ENCODE data around the gene RHOV. TPM values are rescaled to one million over a fixed set of nuclear protein-coding genes. Genes with fewer than 3 reads are reported as not detected.

RHOV gene
- total and polyA plus RNA-seq, 12 donors = 0.11 to 0.34 (median 0.15) TPM; not detected in 8

DNA sequence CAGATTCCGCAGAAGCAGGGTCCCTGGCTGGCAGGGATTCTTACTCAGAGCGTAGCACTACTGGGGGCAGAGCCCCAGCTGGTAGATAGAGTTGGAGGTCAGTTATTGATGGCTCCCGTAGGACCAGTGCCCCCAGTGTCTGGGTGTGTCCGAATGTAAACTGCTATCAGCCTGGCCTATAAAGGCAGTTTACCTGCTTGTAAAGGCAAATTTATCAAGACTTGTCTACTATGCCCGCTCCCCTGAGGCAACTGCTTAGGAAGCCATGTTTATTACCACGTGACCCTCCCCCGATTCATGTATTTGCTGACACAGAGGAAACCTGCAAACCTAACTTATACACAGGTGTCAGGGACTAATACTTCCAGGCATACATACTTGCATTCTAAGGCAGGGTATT lies 44.9 kb downstream of the RHOV start:
- Histone ChIP-seq H3K9me3 (replicated peaks in 1 of 3) (no peaks in the 10 kb centered on the region), H3K36me3 (replicated peaks in 1 of 2) (no peaks in the 10 kb centered on the region), H3K27ac (no peak overlapping the region), H3K4me3 (no peak overlapping the region), H3K27me3 (no peaks in the 10 kb centered on the region), H3K4me1 (replicated peaks in 1 of 2) (no peaks in the 10 kb centered on the region)
- 78 to 83% (median 81%) methylated on average over 6 to 7 of the region's 7 CpGs for WGBS, 4 donors
- no peak for DNase-seq
- intact Hi-C loops (cut with DNase I) = no loop called here
- no peak for TF ChIP-seq POLR2A (IDR thresholded peaks at IDR 0.05)
- TF ChIP-seq, protein P1, sequence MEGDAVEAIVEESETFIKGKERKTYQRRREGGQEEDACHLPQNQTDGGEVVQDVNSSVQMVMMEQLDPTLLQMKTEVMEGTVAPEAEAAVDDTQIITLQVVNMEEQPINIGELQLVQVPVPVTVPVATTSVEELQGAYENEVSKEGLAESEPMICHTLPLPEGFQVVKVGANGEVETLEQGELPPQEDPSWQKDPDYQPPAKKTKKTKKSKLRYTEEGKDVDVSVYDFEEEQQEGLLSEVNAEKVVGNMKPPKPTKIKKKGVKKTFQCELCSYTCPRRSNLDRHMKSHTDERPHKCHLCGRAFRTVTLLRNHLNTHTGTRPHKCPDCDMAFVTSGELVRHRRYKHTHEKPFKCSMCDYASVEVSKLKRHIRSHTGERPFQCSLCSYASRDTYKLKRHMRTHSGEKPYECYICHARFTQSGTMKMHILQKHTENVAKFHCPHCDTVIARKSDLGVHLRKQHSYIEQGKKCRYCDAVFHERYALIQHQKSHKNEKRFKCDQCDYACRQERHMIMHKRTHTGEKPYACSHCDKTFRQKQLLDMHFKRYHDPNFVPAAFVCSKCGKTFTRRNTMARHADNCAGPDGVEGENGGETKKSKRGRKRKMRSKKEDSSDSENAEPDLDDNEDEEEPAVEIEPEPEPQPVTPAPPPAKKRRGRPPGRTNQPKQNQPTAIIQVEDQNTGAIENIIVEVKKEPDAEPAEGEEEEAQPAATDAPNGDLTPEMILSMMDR (IDR thresholded peaks at IDR 0.05) = no peak

DNA sequence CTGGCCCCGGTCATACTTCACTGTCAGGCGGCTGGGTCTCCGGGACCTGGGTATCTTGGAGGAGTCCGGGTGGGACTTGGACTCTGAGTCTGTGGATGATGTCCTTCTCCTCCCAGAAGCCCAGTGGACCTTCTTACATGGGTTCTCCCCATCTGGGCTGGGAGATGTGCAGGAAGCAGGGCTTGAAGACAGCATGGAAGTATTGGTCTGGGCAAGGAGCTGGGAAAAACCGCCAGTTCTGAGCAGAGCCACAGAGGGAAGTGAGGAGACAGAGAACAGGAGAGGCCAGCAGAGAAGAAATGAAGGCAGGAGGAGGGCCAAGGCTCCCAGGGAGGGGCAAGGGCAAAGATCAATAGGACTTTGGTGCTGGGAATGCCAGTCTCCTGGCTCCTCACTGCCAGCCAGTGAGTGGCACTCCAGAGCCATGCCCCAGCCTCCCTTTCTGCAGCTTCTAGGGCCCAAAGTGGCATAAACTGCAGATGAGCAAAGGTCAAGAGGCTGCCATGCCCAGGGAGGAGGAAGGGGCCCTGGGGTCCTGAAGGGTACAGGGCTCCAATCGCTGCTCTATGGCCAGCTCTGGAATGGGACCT lies 45.5 kb downstream of the RHOV start, which contains the start of gene PPP1R14D:
Gene PPP1R14D, minus strand, starts transcription at position 262 of the 590 bp plus-strand sequence. Its CDS starts 67 bp downstream, at position 195.
- intact Hi-C loops (cut with DNase I) = no loop called here
- TF ChIP-seq, protein P1 (IDR thresholded peaks at IDR 0.05) = no peak
- no peak for TF ChIP-seq POLR2A (IDR thresholded peaks at IDR 0.05)
- DNase-seq = no peak
- WGBS, 4 donors = 86 to 99% (median 93%) methylated on average over 2 to 6 of the region's 6 CpGs
- H3K27me3 ChIP-seq = no peaks in the 10 kb centered on the region
- no peak within 1 kb of the TSS for H3K4me3 ChIP-seq
- H3K27ac ChIP-seq = no peak within 1 kb of the TSS
- H3K9me3 ChIP-seq (replicated peaks in 1 of 3) = no peaks in the 10 kb centered on the region
- no peaks in the 10 kb centered on the region for H3K36me3 ChIP-seq (replicated peaks in 1 of 2)
- no peaks in the 10 kb centered on the region for H3K4me1 ChIP-seq (replicated peaks in 1 of 2)

DNA sequence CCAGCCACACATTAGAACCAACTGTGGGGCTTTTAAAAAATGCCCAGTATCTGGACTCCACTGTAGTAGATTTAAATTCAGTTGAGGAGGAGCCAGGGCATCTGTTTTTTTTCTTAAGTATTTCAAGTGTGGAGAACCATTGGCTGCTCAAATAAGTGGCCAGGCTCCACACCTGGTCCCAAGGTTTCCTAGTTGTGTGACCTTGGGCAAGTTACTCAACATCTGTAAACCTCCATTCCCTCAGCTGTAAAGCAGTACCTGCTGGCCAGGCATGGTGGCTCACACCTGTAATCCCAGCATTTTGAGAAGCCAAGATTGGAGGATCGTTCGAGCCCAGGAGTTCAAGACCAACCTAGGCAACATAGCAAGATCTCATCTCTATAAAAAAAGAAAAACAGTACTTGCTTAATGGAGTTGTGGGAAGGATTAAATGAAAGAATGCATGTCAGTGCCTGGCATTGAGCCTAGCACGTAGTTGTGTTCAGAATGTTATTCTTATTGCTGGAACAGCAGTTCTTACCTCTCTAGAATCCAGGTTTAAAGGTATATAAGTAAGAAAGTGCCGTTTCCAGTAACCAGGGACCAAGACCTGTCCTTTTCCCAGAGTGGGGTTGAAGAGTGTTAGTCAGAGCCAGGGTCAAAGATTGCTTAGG lies 47.5 kb downstream of the RHOV start:
- 79 to 85% (median 81%) methylated on average over 4 of the region's 4 CpGs for WGBS, 4 donors
- Histone ChIP-seq H3K36me3 (replicated peaks in 1 of 2) (no peaks in the 10 kb centered on the region), H3K4me3 (no peak overlapping the region), H3K4me1 (replicated peaks in 1 of 2) (no peaks in the 10 kb centered on the region), H3K9me3 (replicated peaks in 1 of 3) (no peaks in the 10 kb centered on the region), H3K27ac (no peak overlapping the region), H3K27me3 (no peaks in the 10 kb centered on the region)
- TF ChIP-seq, protein P1 (IDR thresholded peaks at IDR 0.05) = no peak
- no peak for TF ChIP-seq POLR2A (IDR thresholded peaks at IDR 0.05)
- DNase-seq = no peak
- intact Hi-C loops (cut with DNase I) = no loop called here

DNA sequence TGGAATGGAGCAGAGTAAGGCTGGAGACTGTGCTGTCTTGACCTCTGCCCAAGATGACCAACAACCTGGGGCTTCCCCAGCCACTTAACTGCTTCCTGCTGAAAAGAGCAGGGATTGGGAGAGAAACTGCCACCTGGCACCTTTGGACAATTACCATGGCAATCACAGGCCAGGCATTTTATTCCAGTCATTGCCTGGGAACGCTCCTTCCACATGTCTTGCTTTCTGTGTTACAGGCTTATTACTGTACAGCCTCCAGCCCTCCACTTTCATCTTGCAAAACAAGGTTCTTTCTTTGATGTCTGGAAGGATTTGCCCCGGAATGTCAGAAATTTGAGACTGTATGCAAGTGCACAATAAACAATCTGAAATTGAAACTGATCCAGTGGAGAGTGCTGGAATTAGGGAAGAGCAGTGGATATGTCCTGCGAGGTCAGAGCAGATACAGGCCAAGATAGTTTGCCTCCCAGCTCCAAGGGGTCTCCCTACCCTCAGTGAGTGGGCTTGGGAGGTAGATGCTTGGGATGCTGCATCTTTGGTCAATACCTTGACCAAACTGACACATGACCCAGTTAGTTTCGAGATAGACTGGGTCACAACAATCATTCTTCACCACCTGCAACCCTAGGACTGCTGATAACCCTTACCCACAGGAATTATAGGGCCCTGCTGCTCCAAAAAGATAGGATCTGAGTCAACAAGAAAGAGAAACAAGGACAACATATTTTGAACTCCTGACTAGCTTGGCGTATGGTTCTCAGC lies 48.2 kb downstream of the RHOV start:
- Histone ChIP-seq H3K27me3 (no peaks in the 10 kb centered on the region), H3K4me1 (replicated peaks in 1 of 2) (no peaks in the 10 kb centered on the region), H3K27ac (no peak overlapping the region), H3K4me3 (no peak overlapping the region), H3K9me3 (replicated peaks in 1 of 3) (no peaks in the 10 kb centered on the region), H3K36me3 (replicated peaks in 1 of 2) (no peaks in the 10 kb centered on the region)
- TF ChIP-seq, protein P1 (IDR thresholded peaks at IDR 0.05) = no peak
- no peak for TF ChIP-seq POLR2A (IDR thresholded peaks at IDR 0.05)
- WGBS, 4 donors = 54 to 68% (median 64%) methylated on average over 5 of the region's 5 CpGs
- intact Hi-C loops (cut with DNase I) = no loop called here
- no peak for DNase-seq
